Keratinocyte (primary cell): ENCODE measurements around the gene DIS3L2.
"Not testable (repeated sequence)": the region's sequence is repeated elsewhere in the genome, so short reads cannot be mapped to it uniquely, and the experiment has no call there.

ENCODE experiments used
- CTCF ChIP-seq, 3 experiments: IDR thresholded peaks in 1 of 3; conservative IDR thresholded peaks in 1 of 3; optimal IDR thresholded peaks in 1 of 3; 2 replicates in 2 of 3; 3 replicates in 1 of 3; pipeline versions ENCODE3 to v1.5.1; 2011; ENCODE audit warnings: low read length in 3 of 3, mild to moderate bottlenecking in 3 of 3, moderate library complexity in 2 of 3, control low read depth in 1 of 3, inconsistent platforms in 1 of 3; ENCODE audit not compliant: insufficient read depth in 2 of 3; ENCODE audit errors: extremely low read depth in 1 of 3
- EZH2 ChIP-seq: IDR thresholded peaks from one replicate; pipeline ENCODE4 v1.6.1; 2012; ENCODE audit warnings: inconsistent platforms, mild to moderate bottlenecking, low read length, moderate library complexity

DNA sequence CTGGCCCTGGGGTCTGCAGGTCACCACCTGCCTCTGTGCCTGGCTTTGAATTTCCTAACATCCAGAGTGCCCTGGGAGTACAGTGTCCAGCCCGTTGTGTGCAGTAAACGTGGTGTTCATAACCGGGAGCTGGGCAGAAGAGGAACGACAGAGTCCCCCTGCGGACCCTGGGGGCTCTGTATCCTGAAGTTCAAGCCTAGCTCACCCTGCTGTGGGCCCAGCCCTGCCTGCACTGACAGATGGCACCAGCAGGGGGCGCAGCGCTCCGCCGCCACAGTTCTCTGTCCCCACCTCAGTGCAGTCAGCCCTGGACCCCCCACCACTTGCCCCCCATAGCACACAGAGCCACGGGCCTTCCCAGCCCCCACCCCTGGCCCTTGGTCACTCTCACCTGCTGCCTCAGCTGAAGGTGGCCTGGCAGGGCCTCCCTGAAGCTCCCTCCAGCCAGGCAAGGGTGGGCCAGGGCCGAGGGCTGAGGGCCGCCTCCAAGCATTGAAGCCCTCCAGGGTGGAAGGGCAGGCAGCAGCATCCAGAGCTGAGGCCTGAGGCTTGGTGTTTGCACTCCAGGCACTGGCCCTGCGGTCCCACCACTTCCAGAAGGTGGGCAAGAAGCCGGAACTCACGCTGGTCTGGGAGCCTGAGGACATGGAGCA, 373.8 kb downstream of the DIS3L2 start:
- peak in 1 of 3 experiments; percentile 75 for TF ChIP-seq CTCF (optimal IDR thresholded peaks at IDR 0.05 in 1 of 3, IDR thresholded peaks at IDR 0.05 in 1 of 3, conservative IDR thresholded peaks at IDR 0.05 in 1 of 3; ENCODE audit: extremely low read depth in 1 of 3, insufficient read depth in 2 of 3, low read length in 3 of 3)
- TF ChIP-seq EZH2, result not testable (repeated sequence)
